Testis (tissue), 2 donors: Measurements from ENCODE around the gene ZBTB7C.

Experiments
- CTCF ChIP-seq, 3 experiments: fragments of 450-650 bp in 2 of 3; fragments of 200-600 bp in 1 of 3; sonication (generic) in 1 of 3; IDR thresholded peaks; one replicate each; pipeline ENCODE4 v1.5.1; 2016 to 2019; ENCODE audit warnings: antibody characterized with exemption in 3 of 3, mild to moderate bottlenecking in 2 of 3, moderate library complexity in 1 of 3
- POLR2A ChIP-seq: fragments of 450-650 bp; IDR thresholded peaks from one replicate; pipeline ENCODE4 v1.6.1; 2017; ENCODE audit warnings: antibody characterized with exemption, mild to moderate bottlenecking, moderate library complexity

GRCh38 chr18:48003426-48004349, 405.5 kb downstream of the ZBTB7C start:
- TF ChIP-seq POLR2A = no peak
- TF ChIP-seq CTCF (IDR thresholded peaks at IDR 0.05) = no peak
